Measurements from ENCODE around the gene SRCIN1. TPM values are rescaled to one million over a fixed set of nuclear protein-coding genes. Genes with fewer than 3 reads are reported as not detected.

SRCIN1 gene
- total RNA-seq, 2 donors from 2014 or later: 2.4 to 4.8 TPM

DNA sequence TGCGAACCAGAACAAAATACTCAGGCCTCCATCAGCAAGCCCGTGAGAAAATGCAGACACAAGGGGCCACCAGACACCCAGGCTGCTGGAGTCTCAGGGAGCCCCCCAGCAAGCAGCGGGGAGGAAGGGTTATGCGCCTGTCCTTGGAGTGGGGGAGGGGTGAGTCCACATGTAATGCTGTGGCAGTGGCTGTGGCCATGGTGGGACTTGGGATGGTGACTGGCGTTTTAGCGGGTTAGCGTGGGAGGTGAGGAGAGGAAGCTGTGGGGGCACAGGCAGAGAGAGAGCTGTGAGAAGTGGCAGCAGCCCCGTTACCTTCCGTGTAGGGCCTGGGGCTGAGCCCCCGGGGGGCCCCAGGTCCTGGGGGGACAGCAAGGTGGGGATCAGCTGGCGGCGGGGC lies 58.3 kb downstream of the SRCIN1 start:
- Histone ChIP-seq H3K9me3 (no peaks in the 10 kb centered on the region), H3K4me1 (replicated peaks) (no peaks in the 10 kb centered on the region), H3K36me3 (no peaks in the 10 kb centered on the region), H3K27ac (no peak overlapping the region), H3K27me3 (replicated peaks; ENCODE audit: insufficient read depth) (no peaks in the 10 kb centered on the region), H3K4me3 (no peak overlapping the region)
- 85% methylated on average over 12 of the region's 12 CpGs for WGBS
- no peak for DNase-seq (ENCODE audit: low spot score)
- TF ChIP-seq, protein P1, sequence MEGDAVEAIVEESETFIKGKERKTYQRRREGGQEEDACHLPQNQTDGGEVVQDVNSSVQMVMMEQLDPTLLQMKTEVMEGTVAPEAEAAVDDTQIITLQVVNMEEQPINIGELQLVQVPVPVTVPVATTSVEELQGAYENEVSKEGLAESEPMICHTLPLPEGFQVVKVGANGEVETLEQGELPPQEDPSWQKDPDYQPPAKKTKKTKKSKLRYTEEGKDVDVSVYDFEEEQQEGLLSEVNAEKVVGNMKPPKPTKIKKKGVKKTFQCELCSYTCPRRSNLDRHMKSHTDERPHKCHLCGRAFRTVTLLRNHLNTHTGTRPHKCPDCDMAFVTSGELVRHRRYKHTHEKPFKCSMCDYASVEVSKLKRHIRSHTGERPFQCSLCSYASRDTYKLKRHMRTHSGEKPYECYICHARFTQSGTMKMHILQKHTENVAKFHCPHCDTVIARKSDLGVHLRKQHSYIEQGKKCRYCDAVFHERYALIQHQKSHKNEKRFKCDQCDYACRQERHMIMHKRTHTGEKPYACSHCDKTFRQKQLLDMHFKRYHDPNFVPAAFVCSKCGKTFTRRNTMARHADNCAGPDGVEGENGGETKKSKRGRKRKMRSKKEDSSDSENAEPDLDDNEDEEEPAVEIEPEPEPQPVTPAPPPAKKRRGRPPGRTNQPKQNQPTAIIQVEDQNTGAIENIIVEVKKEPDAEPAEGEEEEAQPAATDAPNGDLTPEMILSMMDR (IDR thresholded peaks at IDR 0.05): no peak
- TF ChIP-seq POLR2A (IDR thresholded peaks at IDR 0.05): no peak
- no peak for TF ChIP-seq POLR2AphosphoS5 (IDR thresholded peaks at IDR 0.05)
- intact Hi-C loops (cut with DNase I): no loop called here

DNA sequence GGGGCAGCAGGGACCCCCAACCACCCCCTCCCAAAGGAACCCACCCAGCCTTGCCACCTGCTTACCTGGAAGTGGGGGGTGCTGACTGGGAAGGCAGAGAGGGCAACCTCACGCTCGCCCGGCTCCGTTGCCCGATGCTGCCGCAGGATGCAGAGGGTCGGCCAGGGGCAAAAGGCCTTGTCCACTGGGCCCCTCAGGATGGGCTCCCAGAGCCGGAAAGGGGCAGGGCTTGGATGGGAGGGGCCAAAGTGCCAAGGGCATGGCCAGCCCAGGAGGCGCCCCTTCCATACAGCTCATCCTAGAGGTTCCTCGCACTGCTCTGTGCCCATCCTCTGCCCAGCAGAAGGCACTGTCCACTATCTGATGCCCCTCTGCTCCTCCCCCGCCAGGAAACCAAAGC lies 59.4 kb downstream of the SRCIN1 start:
- 92% methylated on average over 8 of the region's 11 CpGs for WGBS
- Histone ChIP-seq H3K4me3 (no peak overlapping the region), H3K4me1 (replicated peaks) (no peaks in the 10 kb centered on the region), H3K27me3 (replicated peaks; ENCODE audit: insufficient read depth) (no peaks in the 10 kb centered on the region), H3K27ac (no peak overlapping the region), H3K36me3 (no peaks in the 10 kb centered on the region), H3K9me3 (no peaks in the 10 kb centered on the region)
- TF ChIP-seq POLR2A (IDR thresholded peaks at IDR 0.05) (no peak), POLR2AphosphoS5 (IDR thresholded peaks at IDR 0.05) (no peak)
- TF ChIP-seq, protein P1 (IDR thresholded peaks at IDR 0.05): no peak
- no peak for DNase-seq (ENCODE audit: low spot score)
- intact Hi-C loops (cut with DNase I): no loop called here

DNA sequence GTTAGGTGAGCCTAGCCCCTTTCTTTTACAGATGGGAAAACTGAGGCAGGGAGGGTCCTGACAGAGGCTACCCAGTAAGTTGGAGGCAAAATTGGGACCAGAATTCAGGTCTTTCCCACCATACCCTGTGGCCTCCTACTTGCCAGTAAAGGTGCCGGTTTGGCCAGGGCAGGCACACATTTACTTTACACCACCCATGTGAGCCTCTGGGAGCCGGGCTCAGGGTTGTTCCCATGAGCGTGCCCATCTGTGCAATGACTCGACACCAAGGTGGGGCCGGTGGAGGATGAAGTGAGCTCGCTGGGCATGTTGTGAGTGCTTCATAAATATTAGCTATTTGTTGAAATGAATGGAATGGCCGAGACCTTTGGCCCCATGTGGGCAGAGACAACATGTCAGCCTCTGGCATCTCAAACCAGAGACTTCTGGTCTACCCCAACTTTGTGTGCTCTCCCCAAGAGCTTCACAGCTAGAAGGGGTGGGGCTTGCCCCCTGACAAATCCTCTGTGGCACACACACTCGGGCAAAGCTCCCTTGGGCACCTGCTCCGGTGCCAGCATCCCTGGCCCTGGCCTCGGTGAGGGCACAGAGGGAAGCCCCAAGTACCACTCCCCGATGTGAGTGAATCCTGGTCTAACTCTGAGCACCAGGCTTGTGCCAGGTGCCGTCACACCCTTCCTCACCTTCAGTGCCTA lies 60.1 kb downstream of the SRCIN1 start:
- no peaks in the 10 kb centered on the region for H3K27me3 ChIP-seq (replicated peaks; ENCODE audit: insufficient read depth)

DNA sequence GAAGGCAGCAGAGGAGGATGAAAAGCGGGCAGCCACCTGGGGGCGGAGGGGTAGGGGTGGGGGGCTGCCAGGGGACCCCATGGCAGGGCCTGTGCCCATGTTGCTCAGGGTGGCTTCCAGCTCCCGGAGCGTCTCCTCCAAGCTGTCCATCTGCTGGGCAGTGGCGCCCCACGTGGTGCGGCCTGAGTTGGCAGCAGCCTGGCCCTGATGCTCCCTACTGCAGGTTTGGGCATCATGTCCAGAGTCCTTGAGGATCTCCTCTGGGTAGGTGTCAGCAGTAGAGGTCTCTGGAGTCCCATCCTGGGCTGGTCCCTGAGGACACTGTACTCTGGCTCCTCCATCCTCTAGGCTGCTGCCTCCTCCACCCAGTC lies 60.9 kb downstream of the SRCIN1 start:
- Histone ChIP-seq H3K4me3 (no peak overlapping the region), H3K4me1 (replicated peaks) (no peaks in the 10 kb centered on the region), H3K27me3 (replicated peaks; ENCODE audit: insufficient read depth) (no peaks in the 10 kb centered on the region), H3K9me3 (no peaks in the 10 kb centered on the region), H3K36me3 (no peaks in the 10 kb centered on the region), H3K27ac (no peak overlapping the region)
- WGBS: 92% methylated on average over 7 of the region's 7 CpGs
- no peak for TF ChIP-seq POLR2A (IDR thresholded peaks at IDR 0.05)
- TF ChIP-seq POLR2AphosphoS5 (IDR thresholded peaks at IDR 0.05): no peak
- TF ChIP-seq, protein P1 (IDR thresholded peaks at IDR 0.05): no peak
- no peak for DNase-seq (ENCODE audit: low spot score)
- intact Hi-C loops (cut with DNase I): no loop called here

More for the DNA sequence above, 60.1 kb downstream of the SRCIN1 start:
- H3K36me3 ChIP-seq: no peaks in the 10 kb centered on the region
- TF ChIP-seq POLR2AphosphoS5 (IDR thresholded peaks at IDR 0.05): no peak
- TF ChIP-seq POLR2A (IDR thresholded peaks at IDR 0.05): no peak
- TF ChIP-seq, protein P1 (IDR thresholded peaks at IDR 0.05): no peak
- DNase-seq (ENCODE audit: low spot score): no peak
- no peaks in the 10 kb centered on the region for H3K4me1 ChIP-seq (replicated peaks)
- H3K4me3 ChIP-seq: no peak overlapping the region
- intact Hi-C loops (cut with DNase I): no loop called here
- H3K27ac ChIP-seq: no peak overlapping the region
- 95% methylated on average over 12 of the region's 12 CpGs for WGBS
- no peaks in the 10 kb centered on the region for H3K9me3 ChIP-seq

DNA sequence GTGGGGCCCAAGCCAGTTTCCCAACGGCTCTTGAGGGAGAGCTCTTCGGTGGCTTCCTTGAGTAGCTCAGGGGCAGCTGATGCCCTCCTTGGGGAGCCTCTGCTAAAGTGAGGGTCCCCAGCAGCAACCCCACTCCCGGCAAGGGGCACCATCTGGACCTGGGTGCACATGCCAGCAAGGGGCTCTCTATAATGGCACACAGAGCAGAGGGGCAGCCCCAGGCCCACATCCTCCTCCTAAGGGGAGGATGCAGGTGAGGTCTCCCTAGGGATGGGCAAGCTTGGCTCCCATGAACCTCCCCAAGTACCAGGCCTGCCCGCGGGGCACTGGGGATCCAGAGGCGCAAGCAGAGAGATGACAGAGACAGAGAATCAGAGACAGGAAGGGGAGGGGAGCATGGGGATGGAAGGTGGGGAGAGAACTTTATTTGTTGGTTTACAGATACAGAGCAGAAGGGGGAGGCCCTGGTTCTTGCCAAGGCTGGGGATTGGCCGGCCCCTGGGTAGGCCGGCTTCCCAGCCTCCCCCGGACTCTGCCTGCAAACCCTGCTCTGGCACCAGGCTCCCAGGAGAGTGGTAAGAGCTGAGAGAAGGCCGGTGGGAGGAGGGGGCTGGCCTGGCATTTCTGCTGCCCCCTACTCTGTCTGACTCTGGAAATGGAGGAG lies 61.4 kb downstream of the SRCIN1 start:
- TF ChIP-seq POLR2AphosphoS5 (IDR thresholded peaks at IDR 0.05): no peak
- TF ChIP-seq, protein P1 (IDR thresholded peaks at IDR 0.05): no peak
- TF ChIP-seq POLR2A (IDR thresholded peaks at IDR 0.05): no peak
- H3K4me1 ChIP-seq (replicated peaks): no peaks in the 10 kb centered on the region
- DNase-seq (ENCODE audit: low spot score): no peak
- no peaks in the 10 kb centered on the region for H3K9me3 ChIP-seq
- no peaks in the 10 kb centered on the region for H3K27me3 ChIP-seq (replicated peaks; ENCODE audit: insufficient read depth)
- no peak overlapping the region for H3K27ac ChIP-seq
- WGBS: 87% methylated on average over 10 of the region's 10 CpGs
- no peak overlapping the region for H3K4me3 ChIP-seq
- H3K36me3 ChIP-seq: no peaks in the 10 kb centered on the region
- intact Hi-C loops (cut with DNase I): no loop called here
